ENCODE results near the gene KRTAP5-4.
"Not testable (repeated sequence)": the region's sequence is repeated elsewhere in the genome, so short reads cannot be mapped to it uniquely, and the experiment has no call there.

The KRTAP5-4 gene, protein sequence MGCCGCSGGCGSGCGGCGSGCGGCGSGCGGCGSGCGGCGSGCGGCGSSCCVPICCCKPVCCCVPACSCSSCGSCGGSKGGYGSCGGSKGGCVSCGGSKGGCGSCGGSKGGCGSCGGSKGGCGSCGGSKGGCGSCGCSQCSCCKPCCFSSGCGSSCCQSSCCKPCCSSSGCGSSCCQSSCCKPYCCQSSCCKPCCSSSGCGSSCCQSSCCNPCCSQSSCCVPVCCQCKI

DNA sequence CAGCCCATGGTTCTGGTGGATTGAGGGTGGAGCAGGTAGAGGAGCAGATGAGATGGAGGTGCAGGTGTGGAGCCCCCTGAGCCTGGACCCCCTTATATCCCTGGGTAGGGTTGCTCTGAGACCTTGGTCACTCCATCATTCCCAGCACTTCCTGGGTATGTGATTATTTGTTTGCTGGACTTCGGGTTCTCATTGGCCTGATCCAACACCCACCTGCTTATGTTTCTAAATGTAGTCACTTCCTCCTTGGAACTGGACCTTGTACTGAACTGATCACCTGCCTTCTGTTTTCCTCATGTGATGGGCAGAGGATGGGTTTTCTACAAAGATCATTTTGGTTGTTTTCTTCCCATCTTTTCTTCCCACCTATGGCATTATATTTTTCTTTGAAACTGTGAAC is at the start of gene KRTAP5-4:
Gene KRTAP5-4 (minus strand): TSS at position 53 of the 400 bp plus-strand sequence. CDS start 45 bp downstream, at position 8.
- FAIRE-seq (no peak), DNase-seq (ENCODE audit: low spot score) (no peak)

DNA sequence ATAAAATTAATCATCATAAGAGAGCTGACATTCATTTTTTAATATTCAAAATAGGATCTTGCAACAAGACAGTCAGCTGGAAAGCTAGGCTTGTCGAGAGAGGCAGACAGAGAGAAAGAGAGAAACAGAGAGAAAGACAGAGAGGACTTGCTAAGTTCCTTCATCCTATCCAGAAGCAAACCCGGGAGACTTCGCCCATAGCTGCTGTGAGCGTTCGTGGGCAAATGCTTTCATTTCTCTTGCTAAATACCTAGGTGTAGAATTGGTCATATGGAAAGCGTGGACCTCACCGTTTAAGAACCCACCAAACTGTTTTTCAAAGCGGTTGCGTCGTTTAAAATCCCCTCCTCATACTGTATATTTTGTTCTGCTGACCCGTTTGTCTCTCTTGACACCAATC is 49.7 kb upstream of the KRTAP5-4 start:
- FAIRE-seq (no peak), DNase-seq (ENCODE audit: low spot score) (no peak)

DNA sequence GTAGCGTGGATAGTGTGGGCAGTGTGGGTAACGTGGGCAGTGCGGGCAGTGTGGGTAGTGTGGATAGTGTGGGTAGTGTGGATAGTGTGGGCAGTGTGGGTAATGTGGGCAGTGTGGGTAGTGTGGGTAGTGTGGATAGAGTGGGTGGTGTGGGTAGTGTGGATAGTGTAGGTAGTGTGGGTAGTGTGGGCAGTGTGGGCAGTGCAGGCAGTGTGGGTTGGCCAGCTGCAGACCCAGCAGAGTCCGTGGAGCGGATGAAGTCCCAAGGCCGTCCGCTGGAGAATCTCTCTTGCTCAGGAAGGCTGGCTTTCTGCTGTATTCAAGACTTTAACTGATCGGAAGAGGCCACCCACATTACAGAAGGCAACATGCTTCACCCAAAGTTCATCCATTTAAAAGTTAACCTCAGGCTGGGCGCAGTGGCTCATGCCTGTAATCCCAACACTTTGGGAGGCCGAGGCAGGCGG is 49.0 kb upstream of the KRTAP5-4 start:
- FAIRE-seq (no peak), DNase-seq (ENCODE audit: low spot score) (no peak)

DNA sequence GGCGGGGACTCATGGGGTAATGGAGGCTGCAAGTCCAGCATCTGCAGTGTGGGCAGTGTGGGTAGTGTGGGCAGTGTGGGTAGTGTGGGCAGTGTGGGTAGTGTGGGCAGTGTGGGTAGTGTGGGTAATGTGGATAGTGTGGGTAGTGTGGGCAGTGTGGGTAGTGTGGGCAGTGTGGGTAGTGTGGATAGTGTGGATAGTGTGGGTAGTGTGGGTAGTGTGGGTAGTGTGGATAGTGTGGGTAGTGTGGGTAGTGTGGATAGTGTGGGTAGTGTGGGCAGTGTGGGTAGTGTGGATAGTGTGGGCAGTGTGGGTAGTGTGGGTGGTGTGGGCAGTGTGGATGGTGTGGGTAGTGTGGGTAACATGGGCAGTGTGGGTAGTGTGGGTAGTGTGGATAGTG is 48.5 kb upstream of the KRTAP5-4 start:
- not testable (repeated sequence) for DNase-seq (ENCODE audit: low spot score)

DNA sequence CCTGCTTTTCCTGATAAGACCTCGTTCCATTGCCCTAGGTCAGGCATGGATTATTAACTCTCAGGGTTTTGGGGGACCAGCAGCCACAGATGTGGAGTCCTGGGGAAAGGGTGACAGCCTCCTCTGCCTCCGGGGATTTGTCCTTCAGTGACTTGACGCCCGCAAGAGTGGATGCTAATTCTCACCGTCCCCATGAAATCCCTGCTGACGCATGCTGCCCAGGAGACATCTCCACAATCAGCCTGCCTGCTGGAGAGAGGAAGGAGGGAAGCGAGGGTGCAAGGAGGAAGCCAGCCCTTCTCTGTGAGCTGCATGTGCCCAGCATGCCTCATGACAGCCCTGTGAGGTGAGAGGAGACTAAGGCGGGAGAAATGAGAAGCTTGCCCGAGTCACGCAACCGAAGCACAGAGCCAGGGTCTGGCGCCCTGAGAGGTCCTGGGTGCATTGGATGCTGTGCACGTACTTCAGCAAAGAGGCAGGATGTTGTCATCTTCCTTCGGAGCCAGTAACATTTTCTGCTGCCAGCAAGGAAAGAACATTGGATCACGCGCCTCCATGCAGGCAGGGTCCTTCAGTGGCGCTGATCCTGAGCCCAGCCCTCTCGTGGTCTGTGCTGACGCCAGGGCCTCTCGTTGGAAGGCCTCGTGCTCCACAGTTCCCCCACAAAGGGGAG is 47.7 kb upstream of the KRTAP5-4 start:
- FAIRE-seq = no peak

More for the DNA sequence above, 48.5 kb upstream of the KRTAP5-4 start:
- FAIRE-seq = not testable (repeated sequence)

DNA sequence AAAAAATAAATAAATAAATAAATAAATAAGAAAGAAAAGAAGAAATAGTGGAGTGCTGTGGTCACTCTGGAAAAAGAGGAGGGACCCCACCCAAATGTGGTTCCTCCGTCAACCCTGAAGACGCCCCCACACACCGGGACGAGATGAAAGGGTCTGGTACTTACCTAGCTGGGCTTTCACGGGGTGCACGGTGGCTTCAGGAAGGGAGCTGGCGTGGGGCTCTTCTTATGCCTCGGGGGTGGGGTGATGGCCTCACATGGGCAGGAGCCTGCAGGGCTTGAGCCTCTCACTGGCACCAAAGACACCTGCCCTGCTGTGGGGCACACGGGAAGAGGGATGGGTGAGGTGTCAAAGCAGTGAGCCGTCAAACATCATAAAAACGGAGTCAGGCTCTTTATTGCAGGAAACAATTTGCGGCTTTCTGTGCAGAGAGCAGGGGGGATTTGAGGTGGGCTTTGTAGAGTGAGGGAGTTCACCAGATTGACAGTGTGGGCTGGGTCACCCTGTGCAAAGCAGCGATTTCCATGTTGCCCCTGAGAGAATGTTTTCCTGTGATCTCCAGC is 47.1 kb upstream of the KRTAP5-4 start:
- FAIRE-seq (no peak), DNase-seq (ENCODE audit: low spot score) (no peak)

More for the DNA sequence above, 47.7 kb upstream of the KRTAP5-4 start:
- no peak for DNase-seq (ENCODE audit: low spot score)

DNA sequence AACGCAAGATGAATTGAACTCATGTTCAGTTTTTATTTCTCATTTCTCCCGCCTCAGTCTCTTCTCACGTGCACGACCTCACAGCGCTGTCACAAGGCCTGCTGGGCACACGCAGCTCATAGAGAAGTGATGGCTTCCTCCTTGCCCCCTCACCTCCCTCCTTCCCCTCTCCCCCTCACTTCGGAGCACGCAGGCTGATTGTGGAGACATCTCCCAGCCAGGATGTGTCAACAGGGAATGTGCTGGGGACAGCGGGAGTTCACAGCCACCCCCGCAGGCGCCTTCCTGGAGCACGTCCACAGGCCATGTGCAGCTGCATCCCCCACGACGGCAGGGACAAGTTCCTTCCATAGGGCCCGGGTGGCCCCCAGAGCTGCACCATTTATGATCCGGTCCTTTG is 46.0 kb upstream of the KRTAP5-4 start:
- FAIRE-seq = no peak
- DNase-seq (ENCODE audit: low spot score) = no peak

DNA sequence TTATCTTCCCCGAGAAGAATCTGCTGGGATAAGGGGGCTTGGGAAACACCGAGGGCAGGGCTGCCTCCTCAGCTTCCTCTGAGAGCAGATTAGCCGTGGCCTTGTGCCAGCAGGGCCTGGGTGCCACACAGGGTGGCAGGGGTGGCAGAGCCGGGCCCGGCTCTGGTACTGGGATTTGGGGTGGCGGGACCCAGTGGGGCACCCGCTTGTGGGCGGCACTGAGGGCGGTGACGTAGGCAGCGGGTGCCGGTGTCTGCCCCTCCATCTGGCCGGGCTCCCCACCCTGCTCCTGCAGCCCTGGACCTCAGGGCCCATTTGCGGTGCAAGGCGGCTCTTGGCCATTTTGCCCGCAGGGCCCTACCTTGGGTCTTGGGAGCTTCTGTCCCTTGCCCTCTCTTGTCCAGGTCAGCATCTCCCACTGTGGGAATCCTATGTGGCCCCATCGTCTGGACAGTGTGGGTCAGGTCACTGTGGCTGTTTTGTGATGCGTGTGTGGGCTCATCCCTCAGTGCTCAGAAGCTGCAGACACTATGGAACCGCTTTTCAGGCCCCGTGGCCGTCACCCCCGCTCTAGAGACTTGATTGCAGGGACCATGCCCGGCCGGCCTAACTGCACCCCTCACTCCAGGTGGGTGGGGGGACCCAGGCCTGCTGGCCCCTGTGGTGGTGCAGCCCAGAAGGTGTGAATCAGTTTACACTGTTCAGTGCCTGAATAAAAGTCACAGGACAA is 45.3 kb upstream of the KRTAP5-4 start:
- FAIRE-seq = no peak
- DNase-seq (ENCODE audit: low spot score) = no peak

DNA sequence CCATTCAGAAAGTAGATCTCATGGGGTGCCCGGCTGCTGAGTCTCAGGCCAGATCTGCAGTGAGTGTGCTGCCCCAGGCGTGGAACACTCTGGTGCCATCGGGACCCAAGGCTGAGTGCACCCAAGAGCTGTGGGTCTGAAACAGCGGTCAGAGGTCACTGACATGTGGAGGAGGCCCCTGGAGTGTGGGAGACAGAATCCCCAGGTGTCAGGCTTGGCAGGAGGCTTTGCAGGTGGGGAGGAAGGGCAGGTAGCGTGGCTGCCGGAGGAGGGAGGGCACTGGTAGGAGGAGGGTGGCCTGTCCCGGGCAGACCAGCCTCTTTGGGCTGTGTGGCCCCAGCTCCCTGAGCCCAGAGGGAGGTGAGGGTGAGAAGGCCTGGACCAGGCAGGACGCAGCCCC is 43.4 kb upstream of the KRTAP5-4 start:
- FAIRE-seq = no peak

DNA sequence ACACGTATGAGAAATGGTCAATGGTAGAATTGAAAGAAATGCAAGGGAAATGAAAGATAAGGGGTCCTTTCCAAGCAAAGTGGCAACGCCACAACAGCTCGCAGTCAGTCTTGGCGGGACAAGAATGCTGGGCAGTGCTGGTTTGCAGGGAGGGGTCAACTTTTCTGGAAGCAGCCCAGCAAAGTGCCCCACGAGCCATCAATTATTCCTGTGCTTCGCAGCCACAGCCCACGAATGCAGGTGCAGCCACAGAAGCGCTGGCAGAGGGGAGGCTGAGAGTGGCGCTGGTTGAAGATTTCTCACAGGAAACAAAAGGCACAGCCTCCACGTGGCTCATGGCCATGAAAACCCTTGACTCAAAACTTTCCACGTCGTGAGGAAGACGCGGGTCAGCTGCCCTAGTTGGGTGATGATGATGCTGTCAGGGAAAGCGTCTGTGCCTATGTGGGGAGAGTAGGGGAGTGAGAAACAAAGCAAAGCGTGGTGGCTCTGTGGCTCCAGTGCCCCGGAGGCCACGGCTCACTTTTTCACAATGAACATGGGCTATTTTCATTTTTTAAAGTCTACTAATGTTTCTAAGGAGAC is 40.9 kb upstream of the KRTAP5-4 start:
- not testable (repeated sequence) for DNase-seq (ENCODE audit: low spot score); FAIRE-seq

More for the DNA sequence above, 43.4 kb upstream of the KRTAP5-4 start:
- DNase-seq (ENCODE audit: low spot score) = no peak

DNA sequence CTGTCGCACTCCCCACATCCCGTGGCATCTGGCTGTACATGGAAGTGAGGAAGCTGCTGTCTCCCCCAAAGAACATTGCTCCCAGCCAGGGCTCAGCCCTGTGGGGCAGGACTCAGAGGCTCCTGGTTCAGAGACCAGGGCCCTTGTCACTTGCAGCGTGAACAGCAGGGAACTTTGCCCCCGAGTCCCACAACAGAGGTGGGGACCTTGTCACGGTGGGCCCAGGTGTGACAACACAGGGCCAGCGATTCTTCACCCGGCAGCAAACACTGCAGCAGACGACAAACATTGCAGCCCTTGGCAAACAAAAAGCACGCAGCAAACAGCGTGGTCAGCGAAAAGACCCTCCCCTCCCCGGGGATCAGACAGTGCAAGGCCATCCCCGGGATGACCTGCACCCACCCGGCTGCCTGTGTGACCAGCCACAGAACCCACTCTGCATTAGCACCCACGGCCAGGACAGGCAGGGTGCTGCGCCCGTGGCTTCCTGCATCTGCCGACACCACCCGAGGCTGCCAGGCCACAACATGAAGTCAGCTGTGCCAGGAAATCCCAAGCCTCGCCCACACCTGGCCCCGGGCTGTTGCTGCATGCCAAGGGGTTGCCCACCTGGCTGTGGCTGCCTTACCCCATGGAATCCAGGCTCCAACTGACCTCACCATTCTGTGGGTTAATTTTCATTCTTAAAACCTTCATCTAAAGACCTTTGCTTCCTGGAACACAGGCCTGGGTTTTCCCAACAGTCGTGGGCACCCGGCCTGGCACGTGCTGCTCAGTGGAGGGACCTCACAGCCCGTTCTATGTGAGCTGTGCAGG is 39.7 kb upstream of the KRTAP5-4 start:
- not testable (repeated sequence) for DNase-seq (ENCODE audit: low spot score); FAIRE-seq

DNA sequence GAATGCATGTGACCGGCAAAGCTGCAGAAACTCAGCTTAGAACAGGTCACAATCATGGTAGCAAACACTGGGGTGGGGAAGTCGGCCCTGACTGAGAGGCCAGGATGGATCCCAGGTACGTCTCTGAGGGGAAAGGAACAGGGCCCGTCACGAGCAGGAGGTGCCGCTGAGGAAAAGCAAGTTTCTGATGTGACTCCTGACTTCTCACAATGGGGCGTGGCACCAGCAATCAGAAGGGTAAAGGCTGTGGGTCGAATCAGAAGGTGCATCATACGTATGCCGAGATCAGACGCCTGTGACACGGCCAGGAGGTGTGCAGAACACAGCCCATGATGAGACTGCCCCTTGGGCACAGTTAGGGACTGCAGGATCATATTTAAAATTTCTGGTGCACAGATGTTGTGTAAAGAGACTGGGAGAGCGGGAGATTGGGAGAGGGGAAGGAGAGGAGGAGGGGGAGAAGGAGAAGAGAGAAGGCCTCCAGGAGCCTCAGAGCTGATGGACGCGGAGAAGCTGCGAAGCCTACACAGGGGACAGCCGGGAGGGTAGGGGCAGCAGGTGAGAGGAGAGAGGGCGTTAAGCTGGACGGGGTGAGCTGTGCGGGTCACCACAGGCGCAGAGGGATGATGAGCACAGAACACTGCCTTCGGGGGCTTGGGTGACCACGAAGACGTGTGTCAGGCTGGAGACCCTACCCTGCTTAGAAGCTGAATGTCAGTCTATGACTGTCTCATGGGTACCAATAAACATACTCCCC is 38.4 kb upstream of the KRTAP5-4 start:
- no peak for FAIRE-seq
- no peak for DNase-seq (ENCODE audit: low spot score)

DNA sequence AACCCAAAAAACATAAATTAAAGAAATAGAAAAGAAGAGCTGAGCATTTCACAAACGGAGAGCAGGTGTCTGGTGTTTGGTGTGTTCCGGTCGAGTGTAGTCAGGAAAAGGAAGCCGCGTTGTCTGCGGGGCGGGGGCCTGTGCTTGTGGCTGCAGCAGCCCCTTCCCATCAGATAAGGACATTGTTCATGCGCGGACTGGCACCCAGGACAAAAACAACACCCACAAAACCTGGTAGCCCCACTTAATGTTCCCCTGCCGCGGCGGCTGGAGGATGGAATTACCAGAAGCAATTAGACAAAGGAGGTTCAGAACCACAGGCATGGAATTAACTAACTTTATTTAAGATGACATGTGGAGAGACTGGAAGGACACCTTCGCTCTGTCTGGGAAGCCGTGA is 37.6 kb upstream of the KRTAP5-4 start:
- DNase-seq (ENCODE audit: low spot score) (no peak), FAIRE-seq (no peak)

DNA sequence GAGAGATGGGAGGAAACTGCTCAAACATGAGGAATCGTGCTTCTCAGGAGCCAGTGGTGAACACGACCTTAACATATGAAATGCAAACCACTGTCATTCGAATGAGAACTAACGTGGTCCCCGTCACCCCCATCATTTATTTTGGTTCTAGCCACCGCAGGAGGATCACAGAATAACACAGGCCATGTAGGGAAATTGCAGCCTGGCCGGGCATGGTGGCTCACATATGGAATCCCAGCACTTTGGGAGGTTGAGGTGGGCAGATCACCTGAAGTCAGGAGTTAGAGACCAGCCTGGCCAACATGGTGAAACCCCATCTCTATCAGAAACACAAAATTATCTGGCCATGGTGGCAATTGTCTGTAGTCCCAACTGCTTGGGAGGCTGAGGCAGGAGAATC is 34.7 kb upstream of the KRTAP5-4 start:
- DNase-seq (ENCODE audit: low spot score) (no peak), FAIRE-seq (no peak)

DNA sequence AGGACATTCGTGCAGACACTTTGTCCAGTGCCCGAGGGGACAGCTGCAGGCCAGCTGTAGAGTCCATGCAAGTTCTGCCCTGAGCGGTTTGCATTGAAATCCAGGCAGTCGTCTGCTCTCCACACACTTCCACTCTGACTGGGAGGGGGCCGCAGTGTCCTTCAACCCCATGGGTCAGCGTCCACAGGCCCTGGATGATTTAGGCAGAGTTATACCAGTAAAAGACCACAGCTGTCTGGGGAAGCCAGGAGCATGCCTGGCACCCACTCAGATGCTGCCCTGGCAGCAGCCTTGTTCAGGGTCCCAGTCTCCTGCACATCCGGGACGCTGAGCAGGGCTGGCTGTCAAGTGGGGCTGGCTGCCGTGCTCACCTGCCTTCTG is 34.1 kb upstream of the KRTAP5-4 start:
- DNase-seq (ENCODE audit: low spot score) (no peak), FAIRE-seq (no peak)

DNA sequence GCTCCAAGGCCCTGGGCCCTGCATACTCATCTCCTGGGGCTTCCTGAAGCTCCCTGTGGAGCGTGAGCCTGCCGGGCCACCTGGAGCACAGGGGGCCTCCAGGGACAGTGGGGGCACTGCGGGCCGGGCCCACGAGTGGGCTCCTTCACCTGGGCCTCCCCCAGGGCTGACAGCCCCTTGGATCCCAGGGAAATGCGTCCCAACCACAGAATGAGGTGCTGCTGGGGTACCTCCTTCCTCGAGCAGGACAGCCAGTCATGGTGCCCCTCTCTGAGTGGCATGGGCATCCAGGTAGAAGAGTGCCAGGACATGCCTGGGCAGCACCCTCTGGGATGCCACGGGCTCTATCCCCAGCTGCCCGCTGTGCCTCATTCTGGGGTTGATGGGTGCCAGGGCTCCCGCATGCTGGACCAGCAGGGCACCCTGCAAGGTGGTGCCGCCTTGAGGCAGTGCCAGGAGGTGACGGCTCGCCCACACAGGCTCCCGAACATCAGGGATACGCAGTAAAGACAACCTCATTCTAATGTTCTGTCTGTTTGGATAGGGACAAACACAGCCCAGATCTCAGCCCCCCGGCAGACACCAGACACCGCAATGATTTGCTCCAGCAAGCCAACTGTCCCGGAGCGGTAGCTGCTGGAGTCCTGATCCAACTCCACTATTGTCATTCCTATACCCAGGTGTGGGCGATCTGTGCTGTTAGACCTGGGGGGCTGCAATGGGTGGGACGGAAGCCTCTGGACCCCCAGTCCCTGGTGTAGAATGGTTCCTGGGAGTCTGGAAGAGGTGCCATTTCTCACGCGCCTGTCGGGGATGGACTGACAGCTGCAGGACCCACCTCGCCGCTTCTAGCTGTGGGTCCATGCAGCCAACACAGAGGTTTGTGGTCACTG is 33.5 kb upstream of the KRTAP5-4 start:
- no peak for FAIRE-seq
- no peak for DNase-seq (ENCODE audit: low spot score)

DNA sequence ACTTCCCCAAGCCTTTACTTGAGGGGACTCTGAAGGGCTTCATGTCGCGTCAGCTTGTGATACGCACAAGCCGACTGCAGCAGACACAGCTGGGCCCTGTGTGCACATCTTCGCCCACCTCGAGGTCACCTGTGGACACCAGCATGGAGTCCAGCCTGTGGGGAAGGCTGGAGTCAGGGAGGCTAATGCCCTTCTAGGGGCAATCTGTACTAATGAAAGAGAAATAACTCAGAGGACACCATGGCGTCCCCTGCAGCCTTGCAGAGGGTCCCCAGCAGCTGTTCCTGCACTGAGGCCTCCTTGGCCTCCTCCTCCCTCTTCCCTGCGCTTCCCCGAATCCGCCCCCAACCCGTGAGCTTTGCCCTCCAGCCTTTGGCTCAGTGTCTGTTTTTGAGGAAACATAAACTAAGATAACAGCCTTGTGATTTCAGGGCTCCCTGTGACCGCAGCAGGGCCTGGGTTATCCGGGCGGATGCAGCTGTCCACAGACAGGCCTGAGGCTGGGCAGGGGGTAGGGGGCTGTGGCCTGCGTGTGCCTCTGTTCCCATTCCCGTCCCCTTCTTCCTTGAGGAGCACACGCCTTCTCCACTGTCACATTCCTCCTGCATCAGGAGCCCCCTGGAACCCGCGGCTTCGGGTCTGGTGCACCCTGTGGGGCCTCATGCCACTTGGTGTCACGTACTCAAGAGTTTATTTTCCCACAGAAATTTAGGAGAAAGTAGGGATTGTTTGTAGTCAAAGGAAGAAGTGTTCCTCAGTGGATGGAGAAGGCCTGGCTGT is 32.6 kb upstream of the KRTAP5-4 start:
- FAIRE-seq = no peak
- DNase-seq (ENCODE audit: low spot score) = no peak
